Liver (tissue), 9 donors: ENCODE data around the gene TNS3. TPM values are rescaled to one million over a fixed set of nuclear protein-coding genes. Genes with fewer than 3 reads are reported as not detected.

Source experiments
- DNase-seq: peaks from one replicate; pipeline ENCODE4 v3.0.0-alpha.2; 2017; ENCODE audit warnings: low spot score
- H3K27ac ChIP-seq, 2 donors: one replicate each; pipeline ENCODE4 v1.7.0; 2013; ENCODE audit warnings: inconsistent platforms in 2 of 2, low read length in 2 of 2, control low read depth in 1 of 2, low read depth in 1 of 2, mild to moderate bottlenecking in 1 of 2
- H3K27me3 ChIP-seq, 4 donors: one replicate each; pipeline versions ENCODE4 v1.6.1 to v1.7.0; 2013; ENCODE audit warnings: low read length in 3 of 4, inconsistent platforms in 1 of 4, mild to moderate bottlenecking in 1 of 4, moderate library complexity in 1 of 4; ENCODE audit not compliant: control insufficient read depth in 4 of 4, insufficient read depth in 4 of 4
- H3K36me3 ChIP-seq, 4 donors: one replicate each; pipeline versions ENCODE4 v1.6.1 to v1.7.0; 2013; ENCODE audit warnings: low read length in 3 of 4, mild to moderate bottlenecking in 3 of 4, low read depth in 1 of 4, moderate library complexity in 1 of 4; ENCODE audit not compliant: control insufficient read depth in 4 of 4, insufficient read depth in 3 of 4
- H3K4me1 ChIP-seq, 4 donors: one replicate each; pipeline versions ENCODE4 v1.6.1 to v1.7.0; 2013; ENCODE audit warnings: low read length in 3 of 4, mild to moderate bottlenecking in 3 of 4, moderate library complexity in 1 of 4; ENCODE audit not compliant: control insufficient read depth in 4 of 4, insufficient read depth in 4 of 4
- H3K4me3 ChIP-seq, 3 donors: one replicate each; pipeline versions ENCODE4 v1.6.1 to v1.7.0; 2013; ENCODE audit warnings: low read length in 3 of 3, control low read depth in 1 of 3, low read depth in 1 of 3, mild to moderate bottlenecking in 1 of 3
- H3K9ac ChIP-seq, 2 donors: one replicate each; pipeline ENCODE4 v1.7.0; 2013; ENCODE audit warnings: low read length in 2 of 2, mild to moderate bottlenecking in 2 of 2, moderate library complexity in 2 of 2, control low read depth in 1 of 2, low read depth in 1 of 2
- H3K9me3 ChIP-seq, 4 donors: one replicate each; pipeline versions ENCODE4 v1.6.1 to v1.7.0; 2013; ENCODE audit warnings: low read length in 3 of 4; ENCODE audit not compliant: control insufficient read depth in 4 of 4
- ATF3 ChIP-seq: IDR thresholded peaks from 2 replicates; pipeline ENCODE4 v1.6.1; 2016; ENCODE audit warnings: antibody characterized with exemption
- CTCF ChIP-seq: fragments of 150-350 bp; IDR thresholded peaks from 2 replicates; pipeline ENCODE4 v1.5.1; 2017; ENCODE audit warnings: improper control_type of control experiment, low read depth, low read length; ENCODE audit not compliant: missing input control
- EGR1 ChIP-seq, 2 donors: IDR thresholded peaks; 2 replicates each; pipeline ENCODE4 v1.6.1; 2016 to 2018; ENCODE audit warnings: antibody characterized with exemption in 2 of 2, low read depth in 2 of 2
- FOXA1 ChIP-seq: IDR thresholded peaks from 2 replicates; pipeline ENCODE4 v1.6.1; 2016; ENCODE audit warnings: antibody characterized with exemption
- GABPA ChIP-seq, 2 donors: IDR thresholded peaks in 1 of 2; conservative IDR thresholded peaks in 1 of 2; 2 replicates each; pipeline ENCODE4 v1.6.1; 2016; ENCODE audit warnings: antibody characterized with exemption in 2 of 2, mild to moderate bottlenecking in 1 of 2, moderate library complexity in 1 of 2
- HNF4G ChIP-seq: IDR thresholded peaks from 2 replicates; pipeline ENCODE4 v1.6.1; 2016; ENCODE audit warnings: antibody characterized with exemption
- JUND ChIP-seq, 2 donors: IDR thresholded peaks; 2 replicates each; pipeline ENCODE4 v1.6.1; 2016; ENCODE audit warnings: antibody characterized with exemption in 2 of 2
- MAX ChIP-seq: IDR thresholded peaks from 2 replicates; pipeline ENCODE4 v1.6.1; 2016; ENCODE audit warnings: antibody characterized with exemption
- NR2F2 ChIP-seq: IDR thresholded peaks from 2 replicates; pipeline ENCODE4 v1.6.1; 2016; ENCODE audit warnings: antibody characterized with exemption
- RAD21 ChIP-seq, 2 donors: IDR thresholded peaks; 2 replicates each; pipeline ENCODE4 v1.6.1; 2016; ENCODE audit warnings: antibody characterized with exemption in 2 of 2, mild to moderate bottlenecking in 2 of 2
- SP1 ChIP-seq: IDR thresholded peaks from 2 replicates; pipeline ENCODE4 v1.6.1; 2018; ENCODE audit warnings: antibody characterized with exemption, mild to moderate bottlenecking
- TAF1 ChIP-seq: conservative IDR thresholded peaks from 2 replicates; pipeline ENCODE4 v1.6.1; 2016; ENCODE audit warnings: antibody characterized with exemption, mild to moderate bottlenecking
- YY1 ChIP-seq: IDR thresholded peaks from 2 replicates; pipeline ENCODE4 v1.6.1; 2016; ENCODE audit warnings: antibody characterized with exemption, mild to moderate bottlenecking
- ZBTB33 ChIP-seq: IDR thresholded peaks from 2 replicates; pipeline ENCODE4 v1.6.1; 2016; ENCODE audit warnings: antibody characterized with exemption
- WGBS: extraction: QIAGEN DNeasy Blood & Tissue Kit; methylation state at CpG from one replicate; pipeline ENCODE4 v1.1.7; 2013; 5-methylcytosine and 5-hydroxymethylcytosine counted together
- polyA plus RNA-seq, 2 donors: library from polyadenylated mRNA; stranded (reverse) in 1 of 2; unstranded in 1 of 2; fragments of 200-250 nt in 1 of 2; fragments of >200 nt in 1 of 2; fragmentation: Nextera tagmentation in 1 of 2; extraction: Ambion mirVana in 1 of 2; gene quantifications; one replicate each; pipeline versions ENCODE4 v1.2.1 to v1.2.3, GENCODE V29; 2013 to 2015
- total RNA-seq, 2 donors: library from RNA; depleted of rRNA; stranded (reverse); fragments of >200 nt; gene quantifications; one replicate each; pipeline ENCODE4 v1.2.3, GENCODE V29; 2014
- donor health status: healthy.
- donor health status: healthy.
- donor health status: healthy.
- donor health status: healthy.
- donor health status: healthy.

Gene TNS3
- total and polyA plus RNA-seq, 4 donors = 16.8 to 100 (median 29.5) TPM

- TF ChIP-seq MAX = no peak
These were observed 355.2 kb downstream of the TNS3 start (continued) for GRCh38 chr7:47226696-47227095.

GRCh38 chr7:47225387-47226131, 356.4 kb downstream of the TNS3 start:
- H3K27me3 ChIP-seq = no peaks in the 10 kb centered on the region
- no peaks in the 10 kb centered on the region for H3K9me3 ChIP-seq
- no peak overlapping the region for H3K4me3 ChIP-seq
- H3K9ac ChIP-seq = no peak overlapping the region
- 76% methylated on average over 3 of the region's 3 CpGs for WGBS
- DNase-seq = no peak
- no peak overlapping the region for H3K27ac ChIP-seq
- no peak for TF ChIP-seq EGR1 (IDR thresholded peaks at IDR 0.05; ENCODE audit: low read depth in 2 of 2)
- no peak for TF ChIP-seq ATF3
- no peak for TF ChIP-seq MAX
- no peak for TF ChIP-seq RAD21 (IDR thresholded peaks at IDR 0.05)
- no peak for TF ChIP-seq ZBTB33
- no peak for TF ChIP-seq CTCF
- no peak for TF ChIP-seq HNF4G
- no peak for TF ChIP-seq FOXA1
- TF ChIP-seq YY1 = no peak
- no peak for TF ChIP-seq GABPA (IDR thresholded peaks at IDR 0.05 in 1 of 2, conservative IDR thresholded peaks at IDR 0.05 in 1 of 2)
- TF ChIP-seq TAF1 = no peak
- no peak for TF ChIP-seq JUND (IDR thresholded peaks at IDR 0.05)
- TF ChIP-seq NR2F2 = no peak
- no peak for TF ChIP-seq SP1
- no peaks in the 10 kb centered on the region for H3K36me3 ChIP-seq
- H3K4me1 ChIP-seq = no peaks in the 10 kb centered on the region
